GM18499 (cell line): ENCODE measurements around the gene GPX5.
"Not testable (repeated sequence)": the region's sequence is repeated elsewhere in the genome, so short reads cannot be mapped to it uniquely, and the experiment has no call there.

Experiments
- ATAC-seq: cut with Tn5 transposase; IDR thresholded peaks from one replicate; pipeline ENCODE4 v1.9.1; 2021; ENCODE audit warnings: moderate number of reproducible peaks; ENCODE audit not compliant: insufficient read depth, unreplicated experiment

GPX5 gene

GRCh38 chr6:28511628-28512300, 13.9 kb upstream of the GPX5 start:
- ATAC-seq, result no peak

DNA sequence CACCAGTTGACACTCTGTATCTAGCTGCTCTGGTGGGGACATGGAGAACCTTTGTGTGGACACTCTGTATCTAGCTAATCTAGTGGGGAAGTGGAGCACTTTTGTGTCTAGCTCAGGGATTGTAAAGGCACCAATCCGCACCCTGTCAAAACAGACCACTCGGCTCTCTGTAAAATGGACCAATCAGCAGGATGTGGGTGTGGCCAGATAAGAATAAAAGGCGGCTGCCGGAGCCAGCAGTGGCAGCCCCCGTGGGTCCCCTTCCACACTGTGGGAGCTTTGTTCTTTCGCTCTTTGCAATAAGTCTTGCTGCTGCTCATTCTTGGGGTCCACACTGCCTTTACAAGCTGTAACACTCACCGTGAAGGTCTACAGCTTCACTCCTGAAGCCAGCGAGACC, 13.3 kb upstream of the GPX5 start:
- ATAC-seq, result not testable (repeated sequence)

DNA sequence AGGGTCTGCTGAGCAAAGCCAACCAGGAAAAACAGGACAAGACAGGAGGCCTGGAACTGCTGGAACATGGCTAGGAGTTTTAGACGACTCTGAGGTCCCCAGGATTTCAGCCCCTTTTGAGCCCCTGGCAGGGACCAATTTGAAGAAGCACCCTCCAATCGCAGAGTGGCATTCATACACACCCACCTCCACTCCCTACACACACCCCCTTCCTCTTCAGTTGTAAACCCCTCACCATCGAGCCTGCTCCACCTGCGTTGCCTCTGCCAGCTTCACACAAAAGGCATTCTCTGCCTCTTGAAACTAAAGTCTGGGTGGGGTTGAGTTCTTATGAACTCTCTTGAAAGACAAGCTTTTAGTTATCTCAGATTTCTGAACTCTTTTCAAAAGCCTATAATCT, 10.0 kb upstream of the GPX5 start, which contains the start of gene GPX6:
Gene GPX6, minus strand, starts transcription at position 118 of the 400 bp plus-strand sequence. Its CDS starts 50 bp downstream, at position 68.
- no peak for ATAC-seq

DNA sequence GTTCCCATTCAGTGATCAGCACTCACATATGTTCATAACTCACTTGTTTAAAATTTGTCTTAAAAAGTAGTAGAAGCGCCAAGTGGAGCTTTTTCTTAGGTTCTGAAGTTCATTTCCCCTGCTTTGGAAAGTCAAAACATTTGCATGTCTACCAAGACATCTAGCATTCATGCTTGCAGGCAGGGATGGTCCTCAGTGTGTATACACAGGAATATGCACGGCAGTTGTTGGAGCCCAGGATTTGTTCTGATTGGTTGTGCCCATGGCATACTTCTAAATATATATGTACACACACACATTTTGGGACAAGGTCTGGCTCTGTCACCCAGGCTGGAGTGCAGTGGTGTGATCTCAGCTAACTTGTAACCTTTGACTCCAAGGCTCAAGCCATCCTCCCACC, 7.7 kb upstream of the GPX5 start:
- ATAC-seq, result no peak

GRCh38 chr6:28522594-28523240, 3.0 kb upstream of the GPX5 start:
- ATAC-seq, result no peak

DNA sequence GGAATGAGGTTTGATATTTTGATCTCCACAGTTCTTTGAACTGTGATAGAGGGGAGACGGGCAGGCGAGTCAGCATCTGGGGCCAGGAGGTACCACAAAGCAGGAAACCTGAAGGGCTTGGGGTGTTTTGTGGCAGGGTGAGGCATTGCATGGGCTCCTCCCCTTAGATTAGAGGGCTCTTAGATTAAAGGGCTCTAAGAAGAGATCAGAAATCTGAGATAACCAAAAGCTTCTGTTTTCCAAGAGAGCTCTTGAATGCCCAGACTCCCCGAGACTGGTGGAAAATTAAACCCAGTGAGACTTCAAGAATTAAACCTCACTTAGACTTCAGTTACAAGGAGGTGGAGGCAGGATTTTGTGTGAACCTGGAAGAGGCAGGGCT, 2.4 kb upstream of the GPX5 start:
- ATAC-seq, result no peak

GRCh38 chr6:28530777-28531176, 5.1 kb downstream of the GPX5 start:
- ATAC-seq, result no peak

- no peak for ATAC-seq
Measured at GRCh38 chr6:28531479-28532128, 5.9 kb downstream of the GPX5 start.

DNA sequence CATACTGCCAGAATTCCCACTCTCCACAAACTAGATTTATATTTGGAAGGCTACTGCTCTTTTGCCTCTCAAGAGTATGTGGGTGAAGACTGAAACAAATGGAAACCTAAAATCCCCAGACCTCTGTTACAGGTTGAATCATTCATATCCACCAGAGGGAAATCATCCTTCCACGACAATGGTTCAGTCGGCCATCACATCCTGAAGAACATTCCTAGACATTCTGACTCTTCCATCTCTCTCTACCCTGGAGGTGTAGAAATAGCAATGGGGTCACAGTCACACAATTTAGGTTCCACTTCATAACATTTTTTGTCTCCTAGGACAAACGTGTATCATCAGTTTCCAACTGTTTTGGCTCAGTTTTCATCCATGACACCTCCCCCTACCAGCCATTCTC, 8.6 kb downstream of the GPX5 start:
- no peak for ATAC-seq

- no peak for ATAC-seq
Measured at GRCh38 chr6:28534875-28535274, 9.2 kb downstream of the GPX5 start.

- ATAC-seq, result no peak
Measured at GRCh38 chr6:28537065-28537464, 11.4 kb downstream of the GPX5 start.

- ATAC-seq, result no peak
Measured at GRCh38 chr6:28537509-28538140, 11.9 kb downstream of the GPX5 start.

GRCh38 chr6:28541996-28542395, 16.3 kb downstream of the GPX5 start:
- no peak for ATAC-seq

- ATAC-seq, result no peak
Measured at GRCh38 chr6:28542440-28543296, 17.0 kb downstream of the GPX5 start.

GRCh38 chr6:28543651-28544610, 18.2 kb downstream of the GPX5 start:
- ATAC-seq, result no peak

DNA sequence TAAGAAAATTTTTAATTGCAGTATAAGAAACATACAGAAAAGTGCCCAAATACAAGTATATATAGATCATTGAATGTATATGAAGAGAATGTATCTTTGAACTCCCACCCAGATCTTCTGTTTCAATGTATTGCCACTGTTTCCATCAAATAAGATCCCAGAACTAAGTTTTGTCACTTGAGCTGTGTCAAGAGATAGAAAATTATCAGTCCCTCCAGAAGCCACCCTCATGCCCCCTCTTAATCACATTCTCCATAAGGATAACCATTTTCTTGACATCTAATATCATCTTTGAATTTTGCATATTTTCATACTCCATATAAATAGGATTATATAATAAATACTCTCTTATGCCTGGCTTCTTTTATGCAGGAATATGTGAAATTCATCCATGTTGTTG, 20.3 kb downstream of the GPX5 start:
- no peak for ATAC-seq

DNA sequence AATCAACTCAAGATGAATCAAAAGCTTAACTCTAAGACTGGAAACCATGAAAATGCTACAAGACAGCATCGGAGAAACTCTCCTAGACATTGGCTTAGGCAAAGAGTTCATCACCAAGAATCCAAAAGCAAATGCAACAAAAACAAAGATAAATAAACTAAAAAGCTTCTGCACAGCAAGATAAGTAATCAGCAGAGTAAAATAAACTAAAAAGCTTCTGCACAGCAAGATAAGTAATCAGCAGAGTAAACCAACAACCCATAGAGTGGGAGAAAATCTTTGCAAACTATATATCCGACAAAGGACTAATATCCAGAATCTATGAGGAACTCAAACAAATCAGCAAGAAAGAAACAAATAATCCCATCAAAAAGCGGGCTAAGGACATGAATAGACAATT, 21.3 kb downstream of the GPX5 start:
- ATAC-seq, result not testable (repeated sequence)

DNA sequence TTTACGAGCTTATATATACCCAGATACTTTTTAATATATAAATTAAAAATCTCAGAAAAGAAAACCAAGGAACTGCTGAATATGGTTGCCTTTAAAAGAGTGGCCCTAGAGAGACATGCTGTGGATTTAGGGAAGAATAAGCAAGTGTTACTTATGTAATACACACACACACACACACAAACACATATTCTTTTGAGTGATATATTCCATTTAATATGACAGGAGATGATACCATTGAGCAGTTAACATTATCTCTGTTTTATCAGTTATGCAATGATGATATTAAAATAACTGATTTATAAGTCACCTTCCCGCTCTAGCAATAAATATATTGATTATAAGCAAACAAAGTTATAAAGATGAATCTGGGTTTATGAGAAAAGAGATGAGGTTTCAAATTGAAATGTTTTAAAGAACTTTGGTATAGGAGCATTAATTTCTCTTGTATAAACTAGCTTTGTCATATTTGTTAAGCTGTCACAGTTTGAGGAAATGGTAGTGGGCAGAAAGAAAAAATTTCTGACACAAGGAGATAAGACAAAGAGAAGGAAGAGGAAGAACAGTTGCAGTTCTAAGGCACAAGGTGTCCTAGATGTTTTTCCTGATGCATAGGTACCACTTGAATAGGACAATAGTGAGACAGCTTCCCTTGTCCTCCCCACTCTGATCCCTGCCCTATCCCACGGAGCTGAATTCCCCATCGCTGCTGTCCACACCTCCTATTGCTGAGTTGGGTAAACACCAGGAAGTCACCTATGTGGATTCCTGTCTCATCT, 26.4 kb downstream of the GPX5 start:
- no peak for ATAC-seq
